Neural progenitor cell (in vitro differentiated cells): ENCODE data around the gene TYR. TPM values are rescaled to one million over a fixed set of nuclear protein-coding genes. Genes with fewer than 3 reads are reported as not detected.
"Not testable (repeated sequence)": the region's sequence is repeated elsewhere in the genome, so short reads cannot be mapped to it uniquely, and the experiment has no call there.

ENCODE experiments used
- DNase-seq: peaks from one replicate; pipeline ENCODE4 v3.0.0-alpha.2; 2016; ENCODE audit warnings: low spot score
- H2AFZ ChIP-seq: fragments of 200-600 bp; sonication (generic); replicated peaks from 2 replicates; pipeline ENCODE4 v1.6.1; 2016; ENCODE audit warnings: antibody characterized with exemption
- H3F3A ChIP-seq: fragments of 200-600 bp; sonication (generic); 2 replicates; pipeline ENCODE4 v1.6.1; 2016; ENCODE audit warnings: antibody characterized with exemption, low read depth
- H3K27ac ChIP-seq: fragments of 200-600 bp; sonication (generic); 2 replicates; pipeline ENCODE4 v1.5.1; 2016; ENCODE audit warnings: mild to moderate bottlenecking
- H3K27me3 ChIP-seq: fragments of 200-600 bp; sonication (generic); 2 replicates; pipeline ENCODE4 v1.6.1; 2016; ENCODE audit warnings: mild to moderate bottlenecking, moderate library complexity
- H3K36me3 ChIP-seq: fragments of 200-600 bp; sonication (generic); 2 replicates; pipeline ENCODE4 v1.5.1; 2016
- H3K4me1 ChIP-seq: fragments of 200-600 bp; sonication (generic); 2 replicates; pipeline ENCODE4 v1.6.1; 2016; ENCODE audit warnings: mixed run types
- H3K4me2 ChIP-seq: fragments of 200-600 bp; sonication (generic); 2 replicates; pipeline ENCODE4 v1.6.1; 2016
- H3K4me3 ChIP-seq: fragments of 200-600 bp; sonication (generic); 2 replicates; pipeline ENCODE4 v1.5.1; 2016
- H3K79me2 ChIP-seq: fragments of 200-600 bp; sonication (generic); 2 replicates; pipeline ENCODE4 v1.6.1; 2016; ENCODE audit warnings: low read depth
- H3K9ac ChIP-seq: fragments of 200-600 bp; sonication (generic); 2 replicates; pipeline ENCODE4 v1.6.1; 2016
- H3K9me3 ChIP-seq: fragments of 200-600 bp; sonication (generic); 2 replicates; pipeline ENCODE4 v1.5.1; 2016; ENCODE audit warnings: low read depth
- H4K20me1 ChIP-seq: fragments of 200-600 bp; sonication (generic); 2 replicates; pipeline ENCODE4 v1.6.1; 2016; ENCODE audit warnings: low read depth
- H3K27ac Mint-ChIP-seq: 3 replicates; pipeline ENCODE4 v1.8.0; 2021; ENCODE audit warnings: mixed read lengths
- H3K27me3 Mint-ChIP-seq: 2 replicates; pipeline ENCODE4 v1.8.0; 2022; ENCODE audit warnings: low read depth, mild to moderate bottlenecking, inconsistent platforms, moderate library complexity, mixed read lengths; ENCODE audit not compliant: insufficient read depth
- H3K36me3 Mint-ChIP-seq: 3 replicates; pipeline ENCODE4 v1.8.0; 2021; ENCODE audit warnings: mixed read lengths
- H3K4me1 Mint-ChIP-seq: 3 replicates; pipeline ENCODE4 v1.8.0; 2021; ENCODE audit warnings: mixed read lengths
- H3K4me3 Mint-ChIP-seq: 3 replicates; pipeline ENCODE4 v1.8.0; 2021; ENCODE audit warnings: mild to moderate bottlenecking, moderate library complexity, mixed read lengths
- H3K9me3 Mint-ChIP-seq: 3 replicates; pipeline ENCODE4 v1.8.0; 2020; ENCODE audit warnings: mixed read lengths
- CTCF ChIP-seq: fragments of 200-600 bp; sonication (generic); IDR thresholded peaks from 2 replicates; pipeline ENCODE4 v1.5.1; 2017; ENCODE audit warnings: antibody characterized with exemption, mild to moderate bottlenecking
- EZH2 ChIP-seq: fragments of 200-600 bp; sonication (generic); IDR thresholded peaks from 2 replicates; pipeline ENCODE4 v1.6.1; 2017; ENCODE audit warnings: antibody characterized with exemption, mild to moderate bottlenecking, moderate library complexity
- EZH2phosphoT487 ChIP-seq: fragments of 200-600 bp; sonication (generic); IDR thresholded peaks from 2 replicates; pipeline ENCODE4 v1.6.1; 2017; ENCODE audit warnings: antibody characterized with exemption
- total RNA-seq: library from RNA; depleted of rRNA; stranded (reverse); fragments of >200 nt; gene quantifications from 2 replicates; pipeline ENCODE4 v1.2.3, GENCODE V29; 2015; ENCODE audit warnings: low replicate concordance

Gene TYR
- total RNA-seq, 1 donor from 2014 or later = not detected

- no peak overlapping the region for H3K4me3 Mint-ChIP-seq
- no peaks in the 10 kb centered on the region for H3K27me3 ChIP-seq
- no peak overlapping the region for H3K9ac ChIP-seq
- no peaks in the 10 kb centered on the region for H4K20me1 ChIP-seq
- no peaks in the 10 kb centered on the region for H3K79me2 ChIP-seq
- H3K27ac ChIP-seq = no peak overlapping the region
- H3F3A ChIP-seq = no peaks in the 10 kb centered on the region
- H3K4me2 ChIP-seq = no peak overlapping the region
- H3K27ac Mint-ChIP-seq = no peak overlapping the region
- no peak overlapping the region for H3K4me3 ChIP-seq
- no peaks in the 10 kb centered on the region for H3K4me1 Mint-ChIP-seq
- no peaks in the 10 kb centered on the region for H3K9me3 ChIP-seq
- no peak for TF ChIP-seq CTCF
- no peak for TF ChIP-seq EZH2
- H3K27me3 Mint-ChIP-seq = peaks cover 2% of the 10 kb centered on the region
- H3K36me3 ChIP-seq = no peaks in the 10 kb centered on the region
- H3K4me1 ChIP-seq = no peaks in the 10 kb centered on the region
- peaks cover 2% of the 10 kb centered on the region for H3K9me3 Mint-ChIP-seq
- no peak for DNase-seq
- no peak overlapping the region for H2AFZ ChIP-seq
- no peaks in the 10 kb centered on the region for H3K36me3 Mint-ChIP-seq
Observed at GRCh38 chr11:89267660-89268302, 90.1 kb downstream of the TYR start.

- not testable (repeated sequence) for H3K4me2 ChIP-seq, H3K9ac ChIP-seq, H3K4me3 Mint-ChIP-seq, H3K27ac Mint-ChIP-seq, H3K27me3 ChIP-seq, H3K36me3 ChIP-seq, H3K79me2 ChIP-seq, H3F3A ChIP-seq, H3K27ac ChIP-seq, H3K9me3 Mint-ChIP-seq, H2AFZ ChIP-seq, H3K9me3 ChIP-seq, DNase-seq, H3K4me1 ChIP-seq, H4K20me1 ChIP-seq, H3K4me1 Mint-ChIP-seq, H3K27me3 Mint-ChIP-seq, H3K36me3 Mint-ChIP-seq, H3K4me3 ChIP-seq
Observed at GRCh38 chr11:89272540-89273088, 94.9 kb downstream of the TYR start.

- H3K9me3 Mint-ChIP-seq, DNase-seq, H3K9ac ChIP-seq, H3K36me3 Mint-ChIP-seq, H4K20me1 ChIP-seq, H3K79me2 ChIP-seq, H3K27ac ChIP-seq, H2AFZ ChIP-seq, H3K36me3 ChIP-seq, H3F3A ChIP-seq, H3K27me3 ChIP-seq, H3K4me1 ChIP-seq, H3K27ac Mint-ChIP-seq, H3K4me2 ChIP-seq, H3K4me3 ChIP-seq, H3K9me3 ChIP-seq, H3K4me3 Mint-ChIP-seq, H3K27me3 Mint-ChIP-seq, H3K4me1 Mint-ChIP-seq: not testable (repeated sequence)
Observed at GRCh38 chr11:89273220-89273619, 95.5 kb downstream of the TYR start.

- Histone ChIP-seq H3K9me3 (no peaks in the 10 kb centered on the region), H3K36me3 (no peaks in the 10 kb centered on the region), H4K20me1 (no peaks in the 10 kb centered on the region), H3K4me2 (no peak overlapping the region), H3K27ac (no peak overlapping the region), H3K9ac (no peak overlapping the region), H2AFZ (no peak overlapping the region), H3K79me2 (no peaks in the 10 kb centered on the region), H3F3A (no peaks in the 10 kb centered on the region), H3K4me3 (no peak overlapping the region), H3K4me1 (no peaks in the 10 kb centered on the region), H3K27me3 (no peaks in the 10 kb centered on the region)
- Mint-ChIP-seq H3K36me3 (no peaks in the 10 kb centered on the region), H3K27me3 (no peaks in the 10 kb centered on the region), H3K9me3 (peaks cover 2% of the 10 kb centered on the region), H3K27ac (no peak overlapping the region), H3K4me1 (no peaks in the 10 kb centered on the region), H3K4me3 (no peak overlapping the region)
- DNase-seq = no peak
- TF ChIP-seq CTCF = no peak
- TF ChIP-seq EZH2 = no peak
- TF ChIP-seq EZH2phosphoT487 = no peak
Observed at GRCh38 chr11:89275966-89276365, 98.3 kb downstream of the TYR start.
